K562 (cell line): ENCODE data around the gene HBG1. TPM values are rescaled to one million over a fixed set of nuclear protein-coding genes. Genes with fewer than 3 reads are reported as not detected.

ENCODE experiments used
- BDP1 ChIP-seq: IDR thresholded peaks from 3 replicates; pipeline ENCODE4 v1.6.1; 2011; ENCODE audit not compliant: insufficient read length, insufficient read depth
- CBFA2T3 ChIP-seq: fragments of 450-650 bp; IDR thresholded peaks from 2 replicates; pipeline ENCODE4 v1.6.1; 2017
- E2F3 ChIP-seq: fragments of 250-450 bp; sonication (Bioruptor Pico); IDR thresholded peaks from 2 replicates; pipeline ENCODE4 v1.4.0; 2020; ENCODE audit warnings: mild to moderate bottlenecking
- FOXJ2 ChIP-seq: fragments of 200-800 bp; sonication (Bioruptor generic); IDR thresholded peaks from 2 replicates; pipeline ENCODE4 v1.6.1; 2016; ENCODE audit warnings: missing genetic modification characterization, missing compliant biosample characterization
- NCOA2 ChIP-seq, 2 experiments: fragments of 450-650 bp; IDR thresholded peaks; 2 replicates each; pipeline ENCODE4 v1.6.1; 2018; ENCODE audit warnings: mild to moderate bottlenecking in 2 of 2, moderate library complexity in 1 of 2; ENCODE audit not compliant: partially characterized antibody in 2 of 2
- POLR2AphosphoS2 ChIP-seq: IDR thresholded peaks from 2 replicates; pipeline ENCODE4 v1.6.1; 2012; ENCODE audit warnings: low read length, improper control_type of control experiment
- RHOXF2B ChIP-seq: fragments of 250-450 bp; sonication (Bioruptor Pico); conservative IDR thresholded peaks from 2 replicates; pipeline ENCODE4 v1.5.1; 2021
- TBP ChIP-seq: optimal IDR thresholded peaks from 2 replicates; pipeline ENCODE3; 2011; ENCODE audit warnings: low read depth, low read length, improper control_type of control experiment
- ZNF324 ChIP-seq: fragments of 250-450 bp; sonication (Bioruptor Pico); IDR thresholded peaks from 2 replicates; pipeline ENCODE4 v1.4.0; 2020; ENCODE audit warnings: mild to moderate bottlenecking
- ZNF436 ChIP-seq: fragments of 250-450, 450-650 bp; sonication (Bioruptor Pico); formaldehyde crosslinking; IDR thresholded peaks from 2 replicates; pipeline ENCODE4 v1.7.0; 2020; ENCODE audit warnings: mild to moderate bottlenecking
- ZNF717 ChIP-seq: fragments of 250-450 bp; sonication (Bioruptor Pico); IDR thresholded peaks from 2 replicates; pipeline ENCODE4 v1.5.0; 2021
- polyA plus RNA-seq, 8 experiments: library from polyadenylated mRNA; depleted of rRNA in 4 of 8; stranded (reverse) in 5 of 8; unstranded in 3 of 8; fragments of >200 nt; fragmentation: Nextera tagmentation in 2 of 8; fragmentation: Illumina TruSeq in 1 of 8; extraction: Ambion mirVana in 2 of 8; extraction: Trizol in 1 of 8; gene quantifications; 2 replicates each; pipeline versions ENCODE4 v1.2.1 to v1.2.3, GENCODE V29; 2011 to 2014; ENCODE audit warnings: inconsistent platforms in 1 of 8, missing spikeins in 1 of 8
- total RNA-seq, 7 experiments: library from RNA; depleted of rRNA in 6 of 7; stranded (reverse); fragments of >200 nt in 6 of 7; fragmentation: Illumina TruSeq in 2 of 7; extraction: Trizol in 2 of 7; gene quantifications; 2 replicates each; pipeline versions ENCODE4 v1.2.1 to v1.2.3, GENCODE V29; 2011 to 2021; ENCODE audit warnings: low replicate concordance in 1 of 7
- TF ChIP-seq, protein P1 (sequence below): fragments of 450-650 bp; formaldehyde crosslinking; conservative IDR thresholded peaks from 2 replicates; pipeline ENCODE4 v1.4.0; 2022; ENCODE audit warnings: mild to moderate bottlenecking, missing genetic modification characterization
- TF ChIP-seq, protein P2 (sequence below): sonication (generic); formaldehyde crosslinking; IDR thresholded peaks from 2 replicates; pipeline ENCODE4 v1.8.0; 2022; ENCODE audit warnings: mild to moderate bottlenecking, missing genetic modification reagents
- TF ChIP-seq, protein P3 (sequence below): sonication (generic); formaldehyde crosslinking; IDR thresholded peaks from 2 replicates; pipeline ENCODE4 v1.8.1; 2023; ENCODE audit warnings: missing genetic modification reagents, mild to moderate bottlenecking, borderline replicate concordance
- TF ChIP-seq, protein P4 (sequence below): sonication (generic); formaldehyde crosslinking; IDR thresholded peaks from 2 replicates; pipeline ENCODE4 v1.8.1; 2023; ENCODE audit warnings: mild to moderate bottlenecking, missing genetic modification reagents
- TF ChIP-seq, protein P5 (sequence below): fragments of 250-450 bp; sonication (Bioruptor Pico); IDR thresholded peaks from 2 replicates; pipeline ENCODE4 v1.5.1; 2021; ENCODE audit warnings: mild to moderate bottlenecking

The HBG1 gene
- total and polyA plus RNA-seq, 9 of the 15 experiments (the other 6 are each of a cell fraction or from before 2014, with no cell fraction given), result 1,066 to 16,338 (median 4,898) TPM

DNA sequence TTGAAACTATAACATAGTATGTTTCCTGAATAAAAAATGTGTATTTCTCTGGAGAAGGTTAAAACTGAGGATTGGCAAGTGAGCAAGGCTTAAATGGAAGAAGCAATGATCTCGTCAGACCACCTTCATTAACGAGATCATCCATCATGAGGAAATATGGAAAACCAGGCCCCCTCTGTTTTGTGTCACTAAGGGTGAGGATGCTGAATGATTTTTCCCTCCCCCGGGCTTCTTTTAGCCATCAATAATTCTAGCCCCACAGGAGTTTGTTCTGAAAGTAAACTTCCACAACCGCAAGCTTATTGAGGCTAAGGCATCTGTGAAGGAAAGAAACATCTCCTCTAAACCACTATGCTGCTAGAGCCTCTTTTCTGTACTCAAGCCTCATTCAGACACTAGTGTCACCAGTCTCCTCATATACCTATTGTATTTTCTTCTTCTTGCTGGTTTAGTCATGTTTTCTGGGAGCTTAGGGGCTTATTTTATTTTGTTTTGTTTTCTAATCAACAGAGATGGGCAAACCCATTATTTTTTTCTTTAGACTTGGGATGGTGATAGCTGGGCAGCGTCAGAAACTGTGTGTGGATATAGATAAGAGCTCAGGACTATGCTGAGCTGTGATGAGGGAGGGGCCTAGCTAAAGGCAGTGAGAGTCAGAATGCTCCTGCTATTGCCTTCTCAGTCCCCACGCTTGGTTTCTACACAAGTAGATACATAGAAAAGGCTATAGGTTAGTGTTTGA is 25.9 kb upstream of the HBG1 start (continued):
- TF ChIP-seq, protein P1, sequence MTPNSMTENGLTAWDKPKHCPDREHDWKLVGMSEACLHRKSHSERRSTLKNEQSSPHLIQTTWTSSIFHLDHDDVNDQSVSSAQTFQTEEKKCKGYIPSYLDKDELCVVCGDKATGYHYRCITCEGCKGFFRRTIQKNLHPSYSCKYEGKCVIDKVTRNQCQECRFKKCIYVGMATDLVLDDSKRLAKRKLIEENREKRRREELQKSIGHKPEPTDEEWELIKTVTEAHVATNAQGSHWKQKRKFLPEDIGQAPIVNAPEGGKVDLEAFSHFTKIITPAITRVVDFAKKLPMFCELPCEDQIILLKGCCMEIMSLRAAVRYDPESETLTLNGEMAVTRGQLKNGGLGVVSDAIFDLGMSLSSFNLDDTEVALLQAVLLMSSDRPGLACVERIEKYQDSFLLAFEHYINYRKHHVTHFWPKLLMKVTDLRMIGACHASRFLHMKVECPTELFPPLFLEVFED (CRISPR knock-in tag), result no peak
- TF ChIP-seq NCOA2 (IDR thresholded peaks at IDR 0.05; ENCODE audit: partially characterized antibody in 2 of 2) (no peak), TBP (peak; percentile 57), ZNF324 (CRISPR knock-in tag) (no peak), ZNF436 (no peak), CBFA2T3 (peak; percentile 92), FOXJ2 (no peak), POLR2AphosphoS2 (no peak), E2F3 (CRISPR knock-in tag) (no peak), RHOXF2B (CRISPR knock-in tag) (no peak), BDP1 (no peak), ZNF717 (CRISPR knock-in tag) (no peak)
- TF ChIP-seq, protein P2, sequence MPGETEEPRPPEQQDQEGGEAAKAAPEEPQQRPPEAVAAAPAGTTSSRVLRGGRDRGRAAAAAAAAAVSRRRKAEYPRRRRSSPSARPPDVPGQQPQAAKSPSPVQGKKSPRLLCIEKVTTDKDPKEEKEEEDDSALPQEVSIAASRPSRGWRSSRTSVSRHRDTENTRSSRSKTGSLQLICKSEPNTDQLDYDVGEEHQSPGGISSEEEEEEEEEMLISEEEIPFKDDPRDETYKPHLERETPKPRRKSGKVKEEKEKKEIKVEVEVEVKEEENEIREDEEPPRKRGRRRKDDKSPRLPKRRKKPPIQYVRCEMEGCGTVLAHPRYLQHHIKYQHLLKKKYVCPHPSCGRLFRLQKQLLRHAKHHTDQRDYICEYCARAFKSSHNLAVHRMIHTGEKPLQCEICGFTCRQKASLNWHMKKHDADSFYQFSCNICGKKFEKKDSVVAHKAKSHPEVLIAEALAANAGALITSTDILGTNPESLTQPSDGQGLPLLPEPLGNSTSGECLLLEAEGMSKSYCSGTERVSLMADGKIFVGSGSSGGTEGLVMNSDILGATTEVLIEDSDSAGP (CRISPR knock-in tag), result no peak
- TF ChIP-seq, protein P3, sequence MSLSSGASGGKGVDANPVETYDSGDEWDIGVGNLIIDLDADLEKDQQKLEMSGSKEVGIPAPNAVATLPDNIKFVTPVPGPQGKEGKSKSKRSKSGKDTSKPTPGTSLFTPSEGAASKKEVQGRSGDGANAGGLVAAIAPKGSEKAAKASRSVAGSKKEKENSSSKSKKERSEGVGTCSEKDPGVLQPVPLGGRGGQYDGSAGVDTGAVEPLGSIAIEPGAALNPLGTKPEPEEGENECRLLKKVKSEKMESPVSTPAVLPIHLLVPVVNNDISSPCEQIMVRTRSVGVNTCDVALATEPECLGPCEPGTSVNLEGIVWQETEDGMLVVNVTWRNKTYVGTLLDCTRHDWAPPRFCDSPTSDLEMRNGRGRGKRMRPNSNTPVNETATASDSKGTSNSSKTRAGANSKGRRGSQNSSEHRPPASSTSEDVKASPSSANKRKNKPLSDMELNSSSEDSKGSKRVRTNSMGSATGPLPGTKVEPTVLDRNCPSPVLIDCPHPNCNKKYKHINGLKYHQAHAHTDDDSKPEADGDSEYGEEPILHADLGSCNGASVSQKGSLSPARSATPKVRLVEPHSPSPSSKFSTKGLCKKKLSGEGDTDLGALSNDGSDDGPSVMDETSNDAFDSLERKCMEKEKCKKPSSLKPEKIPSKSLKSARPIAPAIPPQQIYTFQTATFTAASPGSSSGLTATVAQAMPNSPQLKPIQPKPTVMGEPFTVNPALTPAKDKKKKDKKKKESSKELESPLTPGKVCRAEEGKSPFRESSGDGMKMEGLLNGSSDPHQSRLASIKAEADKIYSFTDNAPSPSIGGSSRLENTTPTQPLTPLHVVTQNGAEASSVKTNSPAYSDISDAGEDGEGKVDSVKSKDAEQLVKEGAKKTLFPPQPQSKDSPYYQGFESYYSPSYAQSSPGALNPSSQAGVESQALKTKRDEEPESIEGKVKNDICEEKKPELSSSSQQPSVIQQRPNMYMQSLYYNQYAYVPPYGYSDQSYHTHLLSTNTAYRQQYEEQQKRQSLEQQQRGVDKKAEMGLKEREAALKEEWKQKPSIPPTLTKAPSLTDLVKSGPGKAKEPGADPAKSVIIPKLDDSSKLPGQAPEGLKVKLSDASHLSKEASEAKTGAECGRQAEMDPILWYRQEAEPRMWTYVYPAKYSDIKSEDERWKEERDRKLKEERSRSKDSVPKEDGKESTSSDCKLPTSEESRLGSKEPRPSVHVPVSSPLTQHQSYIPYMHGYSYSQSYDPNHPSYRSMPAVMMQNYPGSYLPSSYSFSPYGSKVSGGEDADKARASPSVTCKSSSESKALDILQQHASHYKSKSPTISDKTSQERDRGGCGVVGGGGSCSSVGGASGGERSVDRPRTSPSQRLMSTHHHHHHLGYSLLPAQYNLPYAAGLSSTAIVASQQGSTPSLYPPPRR (CRISPR knock-in tag), result no peak
- TF ChIP-seq, protein P4, sequence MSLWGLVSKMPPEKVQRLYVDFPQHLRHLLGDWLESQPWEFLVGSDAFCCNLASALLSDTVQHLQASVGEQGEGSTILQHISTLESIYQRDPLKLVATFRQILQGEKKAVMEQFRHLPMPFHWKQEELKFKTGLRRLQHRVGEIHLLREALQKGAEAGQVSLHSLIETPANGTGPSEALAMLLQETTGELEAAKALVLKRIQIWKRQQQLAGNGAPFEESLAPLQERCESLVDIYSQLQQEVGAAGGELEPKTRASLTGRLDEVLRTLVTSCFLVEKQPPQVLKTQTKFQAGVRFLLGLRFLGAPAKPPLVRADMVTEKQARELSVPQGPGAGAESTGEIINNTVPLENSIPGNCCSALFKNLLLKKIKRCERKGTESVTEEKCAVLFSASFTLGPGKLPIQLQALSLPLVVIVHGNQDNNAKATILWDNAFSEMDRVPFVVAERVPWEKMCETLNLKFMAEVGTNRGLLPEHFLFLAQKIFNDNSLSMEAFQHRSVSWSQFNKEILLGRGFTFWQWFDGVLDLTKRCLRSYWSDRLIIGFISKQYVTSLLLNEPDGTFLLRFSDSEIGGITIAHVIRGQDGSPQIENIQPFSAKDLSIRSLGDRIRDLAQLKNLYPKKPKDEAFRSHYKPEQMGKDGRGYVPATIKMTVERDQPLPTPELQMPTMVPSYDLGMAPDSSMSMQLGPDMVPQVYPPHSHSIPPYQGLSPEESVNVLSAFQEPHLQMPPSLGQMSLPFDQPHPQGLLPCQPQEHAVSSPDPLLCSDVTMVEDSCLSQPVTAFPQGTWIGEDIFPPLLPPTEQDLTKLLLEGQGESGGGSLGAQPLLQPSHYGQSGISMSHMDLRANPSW (CRISPR knock-in tag), result no peak
- TF ChIP-seq, protein P5, sequence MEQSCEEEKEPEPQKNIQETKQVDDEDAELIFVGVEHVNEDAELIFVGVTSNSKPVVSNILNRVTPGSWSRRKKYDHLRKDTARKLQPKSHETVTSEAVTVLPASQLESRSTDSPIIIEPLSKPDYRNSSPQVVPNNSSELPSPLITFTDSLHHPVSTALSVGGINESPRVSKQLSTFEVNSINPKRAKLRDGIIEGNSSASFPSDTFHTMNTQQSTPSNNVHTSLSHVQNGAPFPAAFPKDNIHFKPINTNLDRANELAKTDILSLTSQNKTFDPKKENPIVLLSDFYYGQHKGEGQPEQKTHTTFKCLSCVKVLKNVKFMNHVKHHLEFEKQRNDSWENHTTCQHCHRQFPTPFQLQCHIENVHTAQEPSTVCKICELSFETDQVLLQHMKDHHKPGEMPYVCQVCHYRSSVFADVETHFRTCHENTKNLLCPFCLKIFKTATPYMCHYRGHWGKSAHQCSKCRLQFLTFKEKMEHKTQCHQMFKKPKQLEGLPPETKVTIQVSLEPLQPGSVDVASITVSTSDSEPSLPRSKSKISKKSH, result no peak
